Thyroid gland (tissue), 4 donors: Measurements from ENCODE around the gene IL27RA. TPM values are rescaled to one million over a fixed set of nuclear protein-coding genes. Genes with fewer than 3 reads are reported as not detected.

Source experiments
- DNase-seq, 2 donors: peaks; one replicate each; pipeline ENCODE4 v3.0.0-alpha.2; 2019
- H3K27ac ChIP-seq, 3 donors: fragments of 200-600 bp; sonication (generic); 1 replicate in 2 of 3; 2 replicates in 1 of 3; pipeline ENCODE4 v1.5.1; 2016 to 2019; ENCODE audit warnings: mild to moderate bottlenecking in 1 of 3, moderate library complexity in 1 of 3
- H3K27me3 ChIP-seq: fragments of 200-600 bp; sonication (generic); one replicate; pipeline ENCODE4 v1.5.1; 2019
- H3K36me3 ChIP-seq, 2 donors: fragments of 200-600 bp; sonication (generic); one replicate each; pipeline ENCODE4 v1.5.1; 2016 to 2019
- H3K4me1 ChIP-seq, 2 donors: fragments of 200-600 bp; sonication (generic); one replicate each; pipeline ENCODE4 v1.5.1; 2017 to 2019
- H3K4me3 ChIP-seq, 3 donors: fragments of 200-600 bp; sonication (generic); replicated peaks in 1 of 3; 1 replicate in 2 of 3; 2 replicates in 1 of 3; pipeline ENCODE4 v1.5.1; 2016; ENCODE audit warnings: mild to moderate bottlenecking in 1 of 3
- H3K9me3 ChIP-seq: fragments of 200-600 bp; sonication (generic); one replicate; pipeline ENCODE4 v1.5.1; 2017
- POLR2A ChIP-seq, 2 donors: fragments of 450-650 bp; IDR thresholded peaks; one replicate each; pipeline ENCODE4 v1.6.1; 2017; ENCODE audit warnings: antibody characterized with exemption in 2 of 2, mild to moderate bottlenecking in 2 of 2, moderate library complexity in 1 of 2
- WGBS, 2 donors: methylation state at CpG; one replicate each; pipeline ENCODE4 v1.1.5; 2017; 5-methylcytosine and 5-hydroxymethylcytosine counted together
- intact Hi-C: fragments of 100-400 bp; cut with DNase I; formaldehyde crosslinking; loops from one replicate; pipeline ENCODE4 v1.15.1; 2023
- total RNA-seq, 4 donors: library from RNA; depleted of rRNA; stranded (reverse); fragments of >200 nt; gene quantifications; one replicate each; pipeline ENCODE4 v1.2.3, GENCODE V29; 2016
- TF ChIP-seq, protein P1 (sequence below), 6 experiments: fragments of 200-600 bp in 3 of 6; fragments of 450-650 bp in 3 of 6; sonication (generic) in 3 of 6; IDR thresholded peaks; one replicate each; pipeline ENCODE4 v1.5.1; 2016 to 2019; ENCODE audit warnings: antibody characterized with exemption in 6 of 6, mild to moderate bottlenecking in 2 of 6, inconsistent platforms in 1 of 6, moderate library complexity in 1 of 6

Gene IL27RA
- total RNA-seq, 4 donors from 2014 or later = 1.9 to 4.9 (median 3.4) TPM

DNA sequence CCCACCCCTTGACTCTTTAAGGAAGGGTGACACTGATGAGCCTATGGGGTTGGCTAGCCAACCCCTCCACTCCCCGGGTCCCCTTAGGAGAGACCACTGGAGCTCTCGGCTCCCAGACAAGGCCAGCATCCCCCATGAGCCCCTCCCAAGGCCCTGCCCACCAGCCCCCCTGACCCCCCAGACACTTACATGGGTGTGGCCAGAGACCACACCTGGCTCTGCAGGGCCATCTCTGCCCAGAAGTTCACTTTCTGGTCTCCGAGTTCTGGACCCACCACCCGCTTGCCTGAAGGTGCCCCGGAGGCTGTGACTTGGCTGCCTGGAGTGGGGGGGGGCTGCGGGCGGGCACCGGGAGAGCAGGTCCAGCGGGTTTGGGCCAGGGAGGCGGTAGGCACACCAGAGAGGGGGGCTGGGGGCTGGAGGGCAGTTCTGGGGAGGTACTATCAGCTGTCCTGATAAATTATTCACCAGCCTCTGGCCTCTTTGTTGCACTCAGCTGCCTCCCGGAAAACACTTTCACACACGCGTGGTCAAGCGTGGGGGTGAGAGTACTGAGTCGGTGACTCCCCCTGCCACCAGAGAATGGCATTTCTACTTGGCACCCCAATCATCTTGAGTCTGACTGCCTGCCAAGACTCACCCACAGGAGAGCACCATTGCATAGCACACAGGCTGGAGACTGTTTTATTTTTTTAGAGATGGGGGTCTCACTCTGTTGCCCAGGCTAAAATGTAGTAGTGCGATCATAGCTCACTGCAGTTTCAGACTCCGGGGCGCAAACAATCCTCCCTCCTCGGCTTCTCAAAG lies 30.4 kb downstream of the IL27RA start, which contains the start of gene PALM3:
Gene PALM3 (minus strand): TSS at position 326 of the 807 bp plus-strand sequence. CDS start 96 bp downstream, at position 230.
- Histone ChIP-seq H3K27ac (peak within 1 kb of the TSS; percentile 68 to 87 (median 86)), H3K9me3 (no peaks in the 10 kb centered on the region)

DNA sequence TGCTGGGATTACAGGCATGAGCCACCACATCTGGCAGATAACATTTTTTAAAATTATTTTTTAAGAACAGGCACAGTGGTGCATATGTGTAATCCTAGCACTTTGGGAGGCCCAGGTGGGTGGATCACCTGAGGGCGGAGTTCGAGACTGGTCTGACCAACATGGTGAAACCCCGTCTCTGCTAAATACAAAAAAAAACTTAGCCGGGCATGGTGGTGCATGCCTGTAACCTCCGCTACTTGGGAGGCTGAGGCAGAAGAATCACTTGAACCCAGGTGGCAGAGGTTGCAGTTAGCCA lies 30.9 kb downstream of the IL27RA start:
- no peaks in the 10 kb centered on the region for H3K27me3 ChIP-seq
- H3K36me3 ChIP-seq = no peaks in the 10 kb centered on the region
- WGBS, 2 donors = 77 to 88% methylated on average over 5 of the region's 5 CpGs
- no peaks in the 10 kb centered on the region for H3K9me3 ChIP-seq
- no peak for TF ChIP-seq POLR2A (IDR thresholded peaks at IDR 0.05)
- TF ChIP-seq, protein P1, sequence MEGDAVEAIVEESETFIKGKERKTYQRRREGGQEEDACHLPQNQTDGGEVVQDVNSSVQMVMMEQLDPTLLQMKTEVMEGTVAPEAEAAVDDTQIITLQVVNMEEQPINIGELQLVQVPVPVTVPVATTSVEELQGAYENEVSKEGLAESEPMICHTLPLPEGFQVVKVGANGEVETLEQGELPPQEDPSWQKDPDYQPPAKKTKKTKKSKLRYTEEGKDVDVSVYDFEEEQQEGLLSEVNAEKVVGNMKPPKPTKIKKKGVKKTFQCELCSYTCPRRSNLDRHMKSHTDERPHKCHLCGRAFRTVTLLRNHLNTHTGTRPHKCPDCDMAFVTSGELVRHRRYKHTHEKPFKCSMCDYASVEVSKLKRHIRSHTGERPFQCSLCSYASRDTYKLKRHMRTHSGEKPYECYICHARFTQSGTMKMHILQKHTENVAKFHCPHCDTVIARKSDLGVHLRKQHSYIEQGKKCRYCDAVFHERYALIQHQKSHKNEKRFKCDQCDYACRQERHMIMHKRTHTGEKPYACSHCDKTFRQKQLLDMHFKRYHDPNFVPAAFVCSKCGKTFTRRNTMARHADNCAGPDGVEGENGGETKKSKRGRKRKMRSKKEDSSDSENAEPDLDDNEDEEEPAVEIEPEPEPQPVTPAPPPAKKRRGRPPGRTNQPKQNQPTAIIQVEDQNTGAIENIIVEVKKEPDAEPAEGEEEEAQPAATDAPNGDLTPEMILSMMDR (IDR thresholded peaks at IDR 0.05) = no peak
- intact Hi-C loops = no loop called here
- H3K27ac ChIP-seq = peak overlapping the region in 1 of 3 donors; percentile 87
- no peak for DNase-seq
- no peak overlapping the region for H3K4me3 ChIP-seq
- peaks cover 16 to 41% of the 10 kb centered on the region in 2 donors for H3K4me1 ChIP-seq

More for the DNA sequence above, 30.4 kb downstream of the IL27RA start, which contains the start of gene PALM3:
- intact Hi-C loops = no loop called here
- DNase-seq = peak; percentile 95 to 96
- H3K36me3 ChIP-seq = no peaks in the 10 kb centered on the region
- peak within 1 kb of the TSS in 2 of 3 donors; percentile 34 to 40 for H3K4me3 ChIP-seq
- H3K27me3 ChIP-seq = no peaks in the 10 kb centered on the region
- TF ChIP-seq, protein P1 (IDR thresholded peaks at IDR 0.05) = peak in 4 of 6 experiments; percentile 19 to 38 (median 28)
- TF ChIP-seq POLR2A (IDR thresholded peaks at IDR 0.05) = no peak
- H3K4me1 ChIP-seq = peaks cover 16 to 45% of the 10 kb centered on the region in 2 donors
- WGBS, 2 donors = 37% methylated on average over 12 to 18 of the region's 19 CpGs

DNA sequence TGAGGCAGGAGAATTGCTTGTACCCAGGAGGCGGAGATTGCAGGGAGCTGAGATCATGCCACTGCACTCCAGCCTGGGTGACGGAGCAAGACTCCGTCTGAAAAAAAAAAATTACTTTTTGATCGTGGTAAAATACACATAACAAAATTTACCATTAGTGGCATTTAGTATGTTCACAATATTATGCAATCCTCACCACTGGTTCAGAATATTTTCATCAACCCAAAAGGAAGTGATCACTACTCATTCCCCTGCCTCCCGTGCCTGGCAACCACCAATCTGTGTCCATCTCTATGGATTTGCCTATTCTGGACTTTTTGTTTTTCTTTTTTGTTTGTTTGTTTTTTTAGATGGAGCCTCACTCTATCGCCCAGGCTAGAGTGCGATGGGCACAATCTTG lies 31.5 kb downstream of the IL27RA start:
- no peak overlapping the region for H3K4me3 ChIP-seq
- no peaks in the 10 kb centered on the region for H3K9me3 ChIP-seq
- no peak for TF ChIP-seq POLR2A (IDR thresholded peaks at IDR 0.05)
- TF ChIP-seq, protein P1 (IDR thresholded peaks at IDR 0.05) = no peak
- no peak for DNase-seq
- intact Hi-C loops = no loop called here
- no peaks in the 10 kb centered on the region for H3K36me3 ChIP-seq
- H3K4me1 ChIP-seq = peaks cover 11 to 35% of the 10 kb centered on the region in 2 donors
- H3K27ac ChIP-seq = no peak overlapping the region
- no peaks in the 10 kb centered on the region for H3K27me3 ChIP-seq
- 78 to 81% methylated on average over 7 of the region's 7 CpGs for WGBS, 2 donors

DNA sequence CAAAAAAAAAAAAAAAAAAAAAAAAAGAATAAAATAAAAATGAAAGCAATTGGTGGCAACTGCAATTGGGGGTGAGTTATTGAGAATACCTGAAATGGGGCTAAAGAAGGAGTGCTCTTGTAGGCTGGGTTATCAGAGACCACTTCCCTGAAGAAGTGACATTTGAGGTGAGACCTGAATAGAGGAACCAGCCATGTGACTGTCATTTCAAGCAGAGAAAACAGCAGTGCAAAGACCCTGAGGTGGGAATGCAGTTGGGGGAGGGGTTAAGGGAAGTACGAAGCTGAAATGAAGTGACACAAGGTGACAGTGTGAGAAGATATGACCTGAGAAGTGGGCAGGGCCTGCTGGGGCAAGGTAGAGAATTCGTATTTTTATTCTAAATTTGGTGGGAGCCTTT lies 34.6 kb downstream of the IL27RA start:
- 72 to 82% methylated on average over 2 of the region's 2 CpGs for WGBS, 2 donors
- intact Hi-C loops = no loop called here
- Histone ChIP-seq H3K36me3 (no peaks in the 10 kb centered on the region), H3K27me3 (no peaks in the 10 kb centered on the region), H3K4me3 (no peak overlapping the region), H3K9me3 (no peaks in the 10 kb centered on the region), H3K27ac (no peak overlapping the region), H3K4me1 (peaks cover 6 to 7% of the 10 kb centered on the region in 2 donors)
- no peak for DNase-seq
- no peak for TF ChIP-seq POLR2A (IDR thresholded peaks at IDR 0.05)
- TF ChIP-seq, protein P1 (IDR thresholded peaks at IDR 0.05) = no peak
